H9 (cell line): ENCODE data around the gene PLA2G4E. TPM values are rescaled to one million over a fixed set of nuclear protein-coding genes. Genes with fewer than 3 reads are reported as not detected.

Source experiments
- DNase-seq: peaks from one replicate; pipeline ENCODE4 v3.0.0-alpha.2; 2017
- H2AFZ ChIP-seq: one replicate; pipeline ENCODE4 v1.6.1; 2013; ENCODE audit warnings: mild to moderate bottlenecking, low read length, control low read depth, moderate library complexity
- H2AK5ac ChIP-seq: 2 replicates; pipeline ENCODE4 v1.6.1; 2013; ENCODE audit warnings: low read length, control low read depth, mixed read lengths; ENCODE audit not compliant: insufficient read length
- H2BK120ac ChIP-seq: one replicate; pipeline ENCODE4 v1.6.1; 2013; ENCODE audit warnings: low read depth, mild to moderate bottlenecking, low read length, control low read depth, inconsistent platforms; ENCODE audit not compliant: poor library complexity, severe bottlenecking
- H2BK12ac ChIP-seq: 2 replicates; pipeline ENCODE4 v1.6.1; 2013; ENCODE audit warnings: low read length, control low read depth, mixed read lengths, low read depth; ENCODE audit not compliant: insufficient read length
- H2BK15ac ChIP-seq: 2 replicates; pipeline ENCODE4 v1.6.1; 2013; ENCODE audit warnings: low read depth, low read length, control low read depth
- H2BK20ac ChIP-seq: one replicate; pipeline ENCODE4 v1.6.1; 2013; ENCODE audit warnings: low read depth, mild to moderate bottlenecking, low read length, control low read depth, inconsistent platforms; ENCODE audit not compliant: poor library complexity, severe bottlenecking
- H2BK5ac ChIP-seq: 2 replicates; pipeline ENCODE4 v1.6.1; 2013; ENCODE audit warnings: low read length, control low read depth, mixed read lengths; ENCODE audit not compliant: insufficient read length
- H3K14ac ChIP-seq: 2 replicates; pipeline ENCODE4 v1.6.1; 2013; ENCODE audit warnings: low read length, control low read depth; ENCODE audit not compliant: insufficient read depth
- H3K18ac ChIP-seq: 2 replicates; pipeline ENCODE4 v1.6.1; 2013; ENCODE audit warnings: low read depth, mild to moderate bottlenecking, mixed read lengths, low read length, control low read depth; ENCODE audit not compliant: insufficient read length
- H3K23ac ChIP-seq: 2 replicates; pipeline ENCODE4 v1.6.1; 2013; ENCODE audit warnings: low read length, control low read depth, mixed read lengths, low read depth; ENCODE audit not compliant: insufficient read length
- H3K23me2 ChIP-seq: 2 replicates; pipeline ENCODE4 v1.6.1; 2013; ENCODE audit warnings: low read depth, mild to moderate bottlenecking, mixed read lengths, low read length, control low read depth; ENCODE audit not compliant: insufficient read length, poor library complexity, severe bottlenecking
- H3K27ac ChIP-seq: 2 replicates; pipeline ENCODE4 v1.5.1; 2013; ENCODE audit warnings: low read length, control low read depth, mixed read lengths, low read depth; ENCODE audit not compliant: insufficient read length
- H3K27me3 ChIP-seq: 2 replicates; pipeline ENCODE4 v1.6.1; 2013; ENCODE audit warnings: low read length, control low read depth, inconsistent platforms; ENCODE audit not compliant: insufficient read depth
- H3K4ac ChIP-seq: 2 replicates; pipeline ENCODE4 v1.6.1; 2013; ENCODE audit warnings: low read depth, mild to moderate bottlenecking, control low read depth, inconsistent platforms, low read length, moderate library complexity
- H3K4me1 ChIP-seq: 2 replicates; pipeline ENCODE4 v1.6.1; 2013; ENCODE audit warnings: low read length, control low read depth, inconsistent platforms; ENCODE audit not compliant: insufficient read depth
- H3K4me2 ChIP-seq: 2 replicates; pipeline ENCODE4 v1.6.1; 2013; ENCODE audit warnings: low read length, control low read depth, mixed read lengths; ENCODE audit not compliant: insufficient read length, insufficient read depth
- H3K56ac ChIP-seq: 2 replicates; pipeline ENCODE4 v1.6.1; 2013; ENCODE audit warnings: low read depth, mild to moderate bottlenecking, mixed read lengths, low read length, control low read depth; ENCODE audit not compliant: insufficient read length
- H3K79me1 ChIP-seq: 2 replicates; pipeline ENCODE4 v1.6.1; 2013; ENCODE audit warnings: low read depth, mild to moderate bottlenecking, moderate library complexity, low read length, control low read depth, inconsistent platforms; ENCODE audit not compliant: insufficient read depth, poor library complexity, severe bottlenecking
- H3K79me2 ChIP-seq: 2 replicates; pipeline ENCODE4 v1.6.1; 2013; ENCODE audit warnings: low read length, control low read depth, inconsistent platforms; ENCODE audit not compliant: insufficient read depth
- H3K9ac ChIP-seq: 2 replicates; pipeline ENCODE4 v1.6.1; 2013; ENCODE audit warnings: low read length, control low read depth, mixed read lengths; ENCODE audit not compliant: insufficient read length; ENCODE audit errors: extremely low read depth
- H3K9me3 ChIP-seq: one replicate; pipeline ENCODE4 v1.6.1; 2013; ENCODE audit warnings: low read depth, low read length, inconsistent platforms; ENCODE audit not compliant: control insufficient read depth
- H3T11ph ChIP-seq: one replicate; pipeline ENCODE4 v1.6.1; 2013; ENCODE audit warnings: mild to moderate bottlenecking, low read length, control low read depth, inconsistent platforms
- H4K20me1 ChIP-seq: one replicate; pipeline ENCODE4 v1.6.1; 2013; ENCODE audit not compliant: control insufficient read depth, insufficient read length, insufficient read depth
- H4K5ac ChIP-seq: 2 replicates; pipeline ENCODE4 v1.6.1; 2013; ENCODE audit warnings: low read depth, mild to moderate bottlenecking, mixed read lengths, low read length, control low read depth; ENCODE audit not compliant: insufficient read length
- H4K8ac ChIP-seq: replicated peaks from 2 replicates; pipeline ENCODE4 v1.6.1; 2013; ENCODE audit warnings: low read length, control low read depth, mixed read lengths, low read depth; ENCODE audit not compliant: insufficient read length
- H4K91ac ChIP-seq: 2 replicates; pipeline ENCODE4 v1.6.1; 2013; ENCODE audit warnings: low read depth, mild to moderate bottlenecking, moderate library complexity, mixed read lengths, low read length, control low read depth; ENCODE audit not compliant: insufficient read length
- H3K27ac Mint-ChIP-seq, 3 experiments: 2 replicates in 2 of 3; 3 replicates in 1 of 3; pipeline ENCODE4 v1.8.0; 2020 to 2021; ENCODE audit warnings: mixed read lengths in 3 of 3, mild to moderate bottlenecking in 1 of 3, moderate library complexity in 1 of 3
- H3K27me3 Mint-ChIP-seq: 2 replicates; pipeline ENCODE4 v1.8.0; 2021; ENCODE audit warnings: low read depth, mild to moderate bottlenecking, moderate library complexity, mixed read lengths
- H3K36me3 Mint-ChIP-seq, 3 experiments: 2 replicates in 2 of 3; 3 replicates in 1 of 3; pipeline ENCODE4 v1.8.0; 2020 to 2021; ENCODE audit warnings: low read depth in 3 of 3, mixed read lengths in 3 of 3; ENCODE audit not compliant: insufficient read depth in 1 of 3
- H3K4me1 Mint-ChIP-seq, 2 experiments: 2 replicates each; pipeline ENCODE4 v1.8.0; 2020; ENCODE audit warnings: mixed read lengths in 2 of 2
- H3K4me3 Mint-ChIP-seq, 2 experiments: 2 replicates in 1 of 2; 3 replicates in 1 of 2; pipeline ENCODE4 v1.8.0; 2020 to 2021; ENCODE audit warnings: mild to moderate bottlenecking in 2 of 2, mixed read lengths in 2 of 2, moderate library complexity in 1 of 2
- H3K9me3 Mint-ChIP-seq, 2 experiments: 2 replicates in 1 of 2; 3 replicates in 1 of 2; pipeline ENCODE4 v1.8.0; 2020; ENCODE audit warnings: mild to moderate bottlenecking in 2 of 2, mixed read lengths in 2 of 2, moderate library complexity in 1 of 2
- WGBS: extraction: QIAGEN DNeasy Blood & Tissue Kit; methylation state at CpG from one replicate; pipeline ENCODE4 v1.1.7; 2013; ENCODE audit warnings: missing lambda C conversion rate, low lambda C conversion rate, mixed read lengths; ENCODE audit not compliant: insufficient read length; ENCODE audit errors: extremely low coverage; 5-methylcytosine and 5-hydroxymethylcytosine counted together
- total RNA-seq: library from RNA; stranded (reverse); gene quantifications from 2 replicates; pipeline ENCODE4 v1.2.1, GENCODE V29; 2021
- TF ChIP-seq, protein P1 (sequence below): fragments of 200-600 bp; sonication (generic); conservative IDR thresholded peaks from 3 replicates; pipeline ENCODE4 v1.8.0; 2021; ENCODE audit warnings: antibody characterized with exemption, mild to moderate bottlenecking

Gene PLA2G4E
- total RNA-seq, 1 experiment from 2014 or later, result not detected

DNA sequence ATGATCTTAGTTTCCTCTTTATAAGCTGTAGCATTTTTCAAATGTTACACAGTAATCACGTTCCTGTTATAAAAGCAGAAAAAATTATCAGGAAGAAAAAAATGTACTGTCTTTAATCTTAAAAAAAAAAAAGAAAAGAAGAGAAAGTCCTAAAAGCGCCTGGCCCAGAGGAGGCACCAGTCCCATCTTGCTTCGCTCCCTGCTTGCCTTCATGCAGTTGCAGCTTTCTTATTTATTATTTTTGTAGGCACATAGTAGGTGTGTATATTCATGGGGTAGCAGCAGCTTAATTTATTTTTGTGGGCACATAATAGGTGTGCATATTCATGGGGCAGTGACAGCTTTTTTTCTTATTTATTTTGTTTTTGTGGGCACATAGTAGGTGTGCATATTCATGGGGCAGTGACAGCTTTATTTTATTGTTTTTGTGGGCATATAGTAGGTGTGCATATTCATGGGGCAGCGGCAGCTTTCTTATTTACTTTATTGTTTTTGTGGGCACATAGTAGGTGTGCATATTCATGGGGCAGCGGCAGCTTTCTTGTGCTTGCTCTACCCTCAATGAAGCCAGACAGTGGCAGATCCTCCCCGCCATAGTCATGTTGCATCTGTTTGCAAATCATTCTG is 43.0 kb downstream of the PLA2G4E start:
- no peak overlapping the region for H2BK12ac ChIP-seq
- H2BK15ac ChIP-seq, result no peak overlapping the region
- no peak overlapping the region for H3K23ac ChIP-seq
- H3K56ac ChIP-seq, result no peak overlapping the region
- Mint-ChIP-seq H3K27ac (no peak overlapping the region), H3K36me3 (no peaks in the 10 kb centered on the region; a peak in 1 of 7 replicates), H3K9me3 (no peaks in the 10 kb centered on the region), H3K27me3 (no peaks in the 10 kb centered on the region; the same call in none of the 2 replicates), H3K4me3 (no peak overlapping the region), H3K4me1 (peaks cover 18 to 21% of the 10 kb centered on the region in 2 experiments)
- no peaks in the 10 kb centered on the region for H4K20me1 ChIP-seq
- no peaks in the 10 kb centered on the region for H3K27me3 ChIP-seq
- no peaks in the 10 kb centered on the region for H3K23me2 ChIP-seq
- no CpG with 5 or more reads among the region's 6 CpGs for WGBS
- no peaks in the 10 kb centered on the region for H3K79me2 ChIP-seq
- no peak overlapping the region for H2BK20ac ChIP-seq
- no peak overlapping the region for H2BK120ac ChIP-seq
- no peak overlapping the region for H4K8ac ChIP-seq
- TF ChIP-seq, protein P1, sequence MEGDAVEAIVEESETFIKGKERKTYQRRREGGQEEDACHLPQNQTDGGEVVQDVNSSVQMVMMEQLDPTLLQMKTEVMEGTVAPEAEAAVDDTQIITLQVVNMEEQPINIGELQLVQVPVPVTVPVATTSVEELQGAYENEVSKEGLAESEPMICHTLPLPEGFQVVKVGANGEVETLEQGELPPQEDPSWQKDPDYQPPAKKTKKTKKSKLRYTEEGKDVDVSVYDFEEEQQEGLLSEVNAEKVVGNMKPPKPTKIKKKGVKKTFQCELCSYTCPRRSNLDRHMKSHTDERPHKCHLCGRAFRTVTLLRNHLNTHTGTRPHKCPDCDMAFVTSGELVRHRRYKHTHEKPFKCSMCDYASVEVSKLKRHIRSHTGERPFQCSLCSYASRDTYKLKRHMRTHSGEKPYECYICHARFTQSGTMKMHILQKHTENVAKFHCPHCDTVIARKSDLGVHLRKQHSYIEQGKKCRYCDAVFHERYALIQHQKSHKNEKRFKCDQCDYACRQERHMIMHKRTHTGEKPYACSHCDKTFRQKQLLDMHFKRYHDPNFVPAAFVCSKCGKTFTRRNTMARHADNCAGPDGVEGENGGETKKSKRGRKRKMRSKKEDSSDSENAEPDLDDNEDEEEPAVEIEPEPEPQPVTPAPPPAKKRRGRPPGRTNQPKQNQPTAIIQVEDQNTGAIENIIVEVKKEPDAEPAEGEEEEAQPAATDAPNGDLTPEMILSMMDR, result no peak
- no peak overlapping the region for H2BK5ac ChIP-seq
- H3K18ac ChIP-seq, result no peak overlapping the region
- no peak overlapping the region for H3K14ac ChIP-seq
- no peak overlapping the region for H3K4ac ChIP-seq
- no peak overlapping the region for H3K27ac ChIP-seq
- no peak overlapping the region for H4K5ac ChIP-seq
- H2AK5ac ChIP-seq, result no peak overlapping the region
- no peaks in the 10 kb centered on the region for H3K79me1 ChIP-seq
- no peak overlapping the region for H4K91ac ChIP-seq
- H3K9ac ChIP-seq, result no peak overlapping the region
- peaks cover 4% of the 10 kb centered on the region; the same call in 1 of the 2 replicates for H3K4me1 ChIP-seq
- no peaks in the 10 kb centered on the region for H3K9me3 ChIP-seq
- no peak for DNase-seq
- H2AFZ ChIP-seq, result no peak overlapping the region
- H3T11ph ChIP-seq, result no peak overlapping the region
- H3K4me2 ChIP-seq, result no peak overlapping the region
